KOPT-K1 (cell line): ENCODE data around the gene RFXAP.

ENCODE experiments used
- H3K27ac ChIP-seq: fragments of 200-600 bp; sonication (generic); 2 replicates; pipeline ENCODE4 v1.5.1; 2016; ENCODE audit warnings: antibody characterized with exemption, mild to moderate bottlenecking, low read depth, low read length; ENCODE audit not compliant: poor library complexity, severe bottlenecking
- H3K36me3 ChIP-seq: fragments of 200-600 bp; sonication (generic); 2 replicates; pipeline ENCODE4 v1.5.1; 2017; ENCODE audit warnings: antibody characterized with exemption, mild to moderate bottlenecking, low read length, moderate library complexity; ENCODE audit not compliant: insufficient read depth
- H3K9me3 ChIP-seq: fragments of 200-600 bp; sonication (generic); 2 replicates; pipeline ENCODE4 v1.5.1; 2017; ENCODE audit warnings: antibody characterized with exemption, low read length, mild to moderate bottlenecking; ENCODE audit not compliant: insufficient read depth, poor library complexity, severe bottlenecking

Gene RFXAP

GRCh38 chr13:36801035-36801434, 18.0 kb upstream of the RFXAP start:
- Histone ChIP-seq H3K27ac (no peak overlapping the region), H3K36me3 (no peaks in the 10 kb centered on the region)

GRCh38 chr13:36804588-36804987, 14.4 kb upstream of the RFXAP start:
- H3K36me3 ChIP-seq, result no peaks in the 10 kb centered on the region
- no peak overlapping the region for H3K27ac ChIP-seq
- no peaks in the 10 kb centered on the region for H3K9me3 ChIP-seq

More at GRCh38 chr13:36801035-36801434, 18.0 kb upstream of the RFXAP start:
- H3K9me3 ChIP-seq, result no peaks in the 10 kb centered on the region

GRCh38 chr13:36806102-36806501, 12.9 kb upstream of the RFXAP start:
- H3K27ac ChIP-seq, result no peak overlapping the region
- H3K36me3 ChIP-seq, result no peaks in the 10 kb centered on the region
- no peaks in the 10 kb centered on the region for H3K9me3 ChIP-seq

- Histone ChIP-seq H3K9me3 (no peaks in the 10 kb centered on the region), H3K27ac (no peak overlapping the region), H3K36me3 (no peaks in the 10 kb centered on the region)
These were observed 11.4 kb upstream of the RFXAP start for GRCh38 chr13:36807616-36808015.

- H3K27ac ChIP-seq, result no peak overlapping the region
- no peaks in the 10 kb centered on the region for H3K36me3 ChIP-seq
- H3K9me3 ChIP-seq, result no peaks in the 10 kb centered on the region
These were observed 5.8 kb upstream of the RFXAP start for GRCh38 chr13:36813225-36813624.

- no peaks in the 10 kb centered on the region for H3K9me3 ChIP-seq
- no peak overlapping the region for H3K27ac ChIP-seq
- no peaks in the 10 kb centered on the region for H3K36me3 ChIP-seq
These were observed 4.6 kb upstream of the RFXAP start for GRCh38 chr13:36814465-36814864.

GRCh38 chr13:36815062-36815461, 4.0 kb upstream of the RFXAP start:
- Histone ChIP-seq H3K9me3 (no peaks in the 10 kb centered on the region), H3K27ac (no peak overlapping the region), H3K36me3 (no peaks in the 10 kb centered on the region)

- Histone ChIP-seq H3K36me3 (peaks cover 15% of the 10 kb centered on the region), H3K27ac (peak overlapping the region; percentile 85), H3K9me3 (no peaks in the 10 kb centered on the region)
These were observed 822 bp upstream of the RFXAP start for GRCh38 chr13:36817996-36818803.

GRCh38 chr13:36819739-36820090, 693 bp downstream of the RFXAP start:
- H3K9me3 ChIP-seq, result no peaks in the 10 kb centered on the region
- H3K36me3 ChIP-seq, result peaks cover 27% of the 10 kb centered on the region
- H3K27ac ChIP-seq, result peak overlapping the region; percentile 85

GRCh38 chr13:36820222-36820621, 1.2 kb downstream of the RFXAP start:
- Histone ChIP-seq H3K9me3 (no peaks in the 10 kb centered on the region), H3K27ac (peak overlapping the region; percentile 85), H3K36me3 (peaks cover 33% of the 10 kb centered on the region)

GRCh38 chr13:36822785-36823184, 3.8 kb downstream of the RFXAP start:
- Histone ChIP-seq H3K9me3 (no peaks in the 10 kb centered on the region), H3K36me3 (peaks cover 55% of the 10 kb centered on the region), H3K27ac (no peak overlapping the region)

- peaks cover 85% of the 10 kb centered on the region for H3K36me3 ChIP-seq
- H3K9me3 ChIP-seq, result no peaks in the 10 kb centered on the region
- H3K27ac ChIP-seq, result no peak overlapping the region
These were observed 10.7 kb downstream of the RFXAP start for GRCh38 chr13:36829753-36830152.

- Histone ChIP-seq H3K9me3 (no peaks in the 10 kb centered on the region), H3K36me3 (peaks cover 74% of the 10 kb centered on the region), H3K27ac (no peak overlapping the region)
These were observed 12.3 kb downstream of the RFXAP start for GRCh38 chr13:36831291-36831690.

GRCh38 chr13:36834299-36834698, 15.3 kb downstream of the RFXAP start:
- Histone ChIP-seq H3K9me3 (no peaks in the 10 kb centered on the region), H3K27ac (no peak overlapping the region), H3K36me3 (peaks cover 55% of the 10 kb centered on the region)

GRCh38 chr13:36837354-36838092, 18.5 kb downstream of the RFXAP start:
- no peaks in the 10 kb centered on the region for H3K9me3 ChIP-seq
- no peak overlapping the region for H3K27ac ChIP-seq

GRCh38 chr13:36839281-36839680, 20.3 kb downstream of the RFXAP start:
- Histone ChIP-seq H3K9me3 (no peaks in the 10 kb centered on the region), H3K27ac (no peak overlapping the region), H3K36me3 (peaks cover 32% of the 10 kb centered on the region)

More at GRCh38 chr13:36837354-36838092, 18.5 kb downstream of the RFXAP start:
- H3K36me3 ChIP-seq, result peaks cover 30% of the 10 kb centered on the region
